ENCODE measurements around the gene DERA. TPM values are rescaled to one million over a fixed set of nuclear protein-coding genes. Genes with fewer than 3 reads are reported as not detected.

Gene DERA
- total and polyA plus RNA-seq, 2 of the 13 experiments (the other 11 are each of a cell fraction or from before 2014, with no cell fraction given) = 24.0 to 51.3 TPM

GRCh38 chr12:16030744-16031143 is 119.6 kb downstream of the DERA start:
- Histone ChIP-seq H4K20me1 (ENCODE audit: insufficient read depth, low read length) (no peaks in the 10 kb centered on the region), H3K4me1 (ENCODE audit: insufficient read depth, low read length) (peaks cover 9% of the 10 kb centered on the region), H3K27ac (ENCODE audit: extremely low read length, insufficient read depth, low read length) (no peak overlapping the region), H3K36me3 (replicated peaks in 1 of 2; ENCODE audit: control insufficient read depth in 1 of 2, insufficient read depth in 2 of 2, low read length in 2 of 2) (no peaks in the 10 kb centered on the region; a peak in 1 of 5 replicates), H3K4me2 (ENCODE audit: low read depth, low read length) (no peak overlapping the region), H3K9me3 (ENCODE audit: low read length) (no peaks in the 10 kb centered on the region), H3K79me2 (ENCODE audit: insufficient read depth, low read length) (no peaks in the 10 kb centered on the region), H3K27me3 (ENCODE audit: control insufficient read depth in 1 of 2, insufficient read depth in 2 of 2, low read length in 2 of 2) (no peaks in the 10 kb centered on the region; a peak in 1 of 5 replicates), H3K4me3 (replicated peaks in 1 of 3; ENCODE audit: insufficient read depth in 1 of 3, low read depth in 2 of 3, low read length in 3 of 3) (no peak overlapping the region), H3K9ac (ENCODE audit: insufficient read depth, low read depth, low read length) (no peak overlapping the region), H2AFZ (ENCODE audit: low read length) (no peak overlapping the region)
- ChIA-PET POLR2A (no interaction called here), CTCF (ENCODE audit: low intra/inter-chr PET ratio, low total read pairs) (no interaction called here)
- in situ Hi-C loops (cut with HindIII; ENCODE audit: extremely low pct_ligation_motif_present, low pct_unique_long_range_greater_than_20kb) (no loop called here), intact Hi-C loops (cut with micrococcal nuclease; ENCODE audit: unreplicated experiment) (no loop called here)
- TF ChIP-seq SOX13 (IDR thresholded peaks at IDR 0.05) (no peak), SOX13 (CRISPR knock-in tag; conservative IDR thresholded peaks at IDR 0.05 in 1 of 2, IDR thresholded peaks at IDR 0.05 in 1 of 2) (0 out of 4 replicates have a peak, but pooled peaks of 1 of the 2 experiments have one; percentile 14), CEBPB (IDR thresholded peaks at IDR 0.05; ENCODE audit: borderline replicate concordance, low read depth, low read length) (peak; percentile 41; the same call in 1 of the 2 replicates), TRAFD1 (CRISPR knock-in tag; IDR thresholded peaks at IDR 0.05; ENCODE audit: borderline replicate concordance) (no peak), ARID3A (IDR thresholded peaks at IDR 0.05; ENCODE audit: low read depth, low read length) (0 out of 2 replicates have a peak, but pooled peaks have one; percentile 18)
- DNase-seq (ENCODE audit: low spot score) (peak; percentile 52), ATAC-seq (peak; percentile 79), FAIRE-seq (no peak)
- BruUV-seq (replicated peaks) = no TSS peak
- WGBS (ENCODE audit: low lambda C conversion rate) = 66% methylated on average over 2 of the region's 2 CpGs

Data from HepG2 (cell line).